Stimulated activated effector memory CD8-positive, alpha-beta T cell treated with anti-CD3 and anti-CD28 coated beads, Interleukin-12 subunit alpha, Interleukin-12 subunit beta, amount 100 ng/mL, for 72 hours (primary cell): ENCODE measurements around the gene GLB1L3.
A peak's percentile ranks its signal among the peaks of the same experiment; 100 is the strongest.
"Not testable (repeated sequence)": the region's sequence is repeated elsewhere in the genome, so short reads cannot be mapped to it uniquely, and the experiment has no call there.

Experiments
- ATAC-seq: fragments of 150-1000 bp; cut with Tn5 transposase; 2 replicates; pipeline ENCODE4 v1.10.0; 2021
- DNase-seq, 2 donors: peaks; one replicate each; pipeline ENCODE4 v3.0.0; 2021 to 2022; ENCODE audit warnings: low spot score in 2 of 2
- H3K27ac Mint-ChIP-seq: one replicate; pipeline ENCODE4 v1.8.0; 2022; ENCODE audit warnings: mild to moderate bottlenecking, mixed read lengths
- H3K36me3 Mint-ChIP-seq: one replicate; pipeline ENCODE4 v1.8.0; 2022; ENCODE audit warnings: mild to moderate bottlenecking, mixed read lengths
- H3K4me1 Mint-ChIP-seq: one replicate; pipeline ENCODE4 v1.8.0; 2022; ENCODE audit warnings: mixed read lengths
- H3K4me3 Mint-ChIP-seq: one replicate; pipeline ENCODE4 v1.8.0; 2022; ENCODE audit warnings: mild to moderate bottlenecking, mixed read lengths
- H3K9me3 Mint-ChIP-seq: one replicate; pipeline ENCODE4 v1.8.0; 2022; ENCODE audit warnings: mixed read lengths

Gene GLB1L3

DNA sequence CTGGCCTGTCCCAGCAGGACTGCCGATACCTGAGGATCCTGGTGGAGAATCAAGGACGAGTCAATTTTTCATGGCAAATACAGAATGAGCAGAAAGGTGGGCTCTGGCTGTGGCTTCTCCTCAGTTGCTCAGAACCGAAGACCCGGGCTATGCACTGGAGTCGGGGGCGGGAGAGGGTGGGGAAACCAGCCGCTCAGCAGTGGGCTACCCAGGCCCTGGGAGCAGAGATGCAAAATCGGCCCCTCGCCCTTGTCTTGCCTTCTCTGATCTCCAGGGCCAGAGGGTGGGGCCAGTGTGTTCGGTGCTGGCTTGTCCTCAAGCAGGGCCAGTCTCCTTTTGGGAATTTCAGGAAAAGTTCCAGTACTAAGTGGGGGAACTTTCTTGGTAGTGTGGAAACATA, 37.2 kb downstream of the GLB1L3 start:
- DNase-seq (no peak), ATAC-seq (no peak)
- peaks cover 5% of the 10 kb centered on the region for H3K36me3 Mint-ChIP-seq
- H3K4me1 Mint-ChIP-seq = no peaks in the 10 kb centered on the region
- no peaks in the 10 kb centered on the region for H3K9me3 Mint-ChIP-seq
- H3K4me3 Mint-ChIP-seq = no peak overlapping the region
- no peak overlapping the region for H3K27ac Mint-ChIP-seq

DNA sequence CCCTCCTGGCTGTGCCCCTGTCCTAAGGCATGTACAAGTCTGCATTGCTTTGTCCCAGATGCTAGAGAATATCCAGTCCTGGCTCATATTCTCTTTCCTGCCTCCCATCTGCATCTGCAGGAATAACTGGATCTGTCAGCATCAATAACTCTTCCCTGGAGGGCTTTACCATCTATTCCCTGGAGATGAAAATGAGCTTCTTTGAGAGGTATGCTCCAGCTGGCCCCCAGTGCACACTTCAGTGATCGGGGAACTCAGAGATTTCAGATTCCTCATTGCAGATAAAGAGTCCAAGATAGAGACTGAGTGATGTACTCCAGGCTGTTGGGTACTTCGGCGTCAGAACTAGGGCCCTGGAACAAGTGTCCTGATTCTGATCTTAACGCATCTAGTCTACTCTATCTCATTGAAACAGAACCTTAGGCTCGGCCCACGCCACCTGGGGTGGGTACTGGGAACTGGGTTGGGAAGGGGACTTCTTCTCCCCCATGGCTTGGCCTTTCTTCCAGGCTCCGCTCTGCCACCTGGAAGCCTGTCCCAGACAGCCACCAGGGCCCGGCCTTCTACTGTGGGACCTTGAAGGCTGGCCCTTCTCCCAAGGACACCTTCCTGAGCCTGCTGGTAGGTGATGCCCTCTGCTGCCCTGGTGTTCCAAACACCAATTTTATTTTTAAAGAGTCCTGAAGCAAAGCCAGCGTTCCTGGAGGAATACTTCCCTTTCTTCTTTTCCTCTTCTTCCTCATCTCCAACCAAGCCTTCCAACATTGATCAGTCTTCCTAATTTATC, 37.8 kb downstream of the GLB1L3 start:
- no peaks in the 10 kb centered on the region for H3K9me3 Mint-ChIP-seq
- H3K4me1 Mint-ChIP-seq = no peaks in the 10 kb centered on the region

DNA sequence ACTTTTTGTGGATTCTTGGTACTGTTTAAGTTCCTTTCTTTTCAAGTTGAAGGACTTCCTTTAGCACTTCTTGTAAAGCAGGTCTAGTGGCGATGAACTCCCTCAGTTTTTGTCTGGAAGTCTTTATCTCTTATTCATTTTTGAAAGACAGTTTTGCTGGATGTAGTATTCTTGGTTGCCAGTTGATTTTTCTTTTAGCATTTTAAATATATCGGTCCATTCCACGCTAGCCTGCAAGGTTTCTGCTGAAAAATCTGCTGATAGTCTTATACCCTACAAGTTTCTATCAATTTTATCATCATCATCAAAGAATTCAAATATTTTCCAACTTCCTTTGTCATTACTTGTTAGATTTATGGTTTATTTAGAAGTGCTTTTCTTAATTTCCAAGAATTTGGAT, 40.9 kb downstream of the GLB1L3 start:
- ATAC-seq = no peak
- peaks cover 3% of the 10 kb centered on the region for H3K9me3 Mint-ChIP-seq
- H3K36me3 Mint-ChIP-seq = no peaks in the 10 kb centered on the region
- DNase-seq = no peak
- H3K4me1 Mint-ChIP-seq = no peaks in the 10 kb centered on the region
- H3K4me3 Mint-ChIP-seq = no peak overlapping the region
- no peak overlapping the region for H3K27ac Mint-ChIP-seq

More for the DNA sequence above, 37.8 kb downstream of the GLB1L3 start:
- no peak for DNase-seq
- ATAC-seq = no peak
- no peaks in the 10 kb centered on the region for H3K36me3 Mint-ChIP-seq
- H3K27ac Mint-ChIP-seq = no peak overlapping the region
- H3K4me3 Mint-ChIP-seq = no peak overlapping the region

DNA sequence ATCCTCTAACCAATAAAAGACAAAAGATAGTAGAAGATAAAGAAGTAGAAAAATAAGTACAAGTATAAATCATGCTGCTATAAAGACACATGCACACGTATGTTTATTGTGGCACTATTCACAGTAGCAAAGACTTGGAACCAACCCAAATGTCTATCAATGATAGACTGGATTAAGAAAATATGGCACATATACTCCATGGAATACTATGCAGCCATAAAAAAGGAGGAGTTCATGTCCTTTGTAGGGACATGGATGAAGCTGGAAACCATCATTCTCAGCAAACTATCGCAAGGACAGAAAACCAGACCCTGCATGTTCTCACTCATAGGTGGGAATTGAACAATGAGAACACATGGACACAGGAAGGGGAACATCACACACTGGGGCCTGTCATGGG, 45.2 kb downstream of the GLB1L3 start:
- not testable (repeated sequence) for H3K4me1 Mint-ChIP-seq, H3K27ac Mint-ChIP-seq, H3K9me3 Mint-ChIP-seq, ATAC-seq, H3K4me3 Mint-ChIP-seq, H3K36me3 Mint-ChIP-seq, DNase-seq

DNA sequence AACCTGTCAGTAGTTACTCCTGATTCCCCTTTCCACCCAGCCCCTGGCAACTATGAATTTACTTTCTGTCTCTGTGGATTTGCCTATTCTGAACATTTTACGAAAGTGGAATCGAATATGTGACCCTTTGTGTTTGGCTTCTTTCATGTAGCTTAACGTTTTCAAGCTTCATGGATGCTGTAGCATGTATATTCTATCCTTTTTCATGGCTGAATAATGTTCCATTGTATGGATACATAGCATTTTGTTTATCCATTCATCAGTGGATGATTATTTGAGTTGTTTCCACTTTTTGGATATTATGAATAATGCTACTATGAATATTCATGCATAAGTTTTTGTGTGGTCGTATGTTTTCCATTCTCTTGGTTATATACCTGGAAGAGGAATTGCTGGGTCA, 46.4 kb downstream of the GLB1L3 start:
- no peaks in the 10 kb centered on the region for H3K4me1 Mint-ChIP-seq
- no peaks in the 10 kb centered on the region for H3K36me3 Mint-ChIP-seq
- ATAC-seq (no peak), DNase-seq (no peak)
- H3K4me3 Mint-ChIP-seq = no peak overlapping the region
- peaks cover 3% of the 10 kb centered on the region for H3K9me3 Mint-ChIP-seq
- no peak overlapping the region for H3K27ac Mint-ChIP-seq

DNA sequence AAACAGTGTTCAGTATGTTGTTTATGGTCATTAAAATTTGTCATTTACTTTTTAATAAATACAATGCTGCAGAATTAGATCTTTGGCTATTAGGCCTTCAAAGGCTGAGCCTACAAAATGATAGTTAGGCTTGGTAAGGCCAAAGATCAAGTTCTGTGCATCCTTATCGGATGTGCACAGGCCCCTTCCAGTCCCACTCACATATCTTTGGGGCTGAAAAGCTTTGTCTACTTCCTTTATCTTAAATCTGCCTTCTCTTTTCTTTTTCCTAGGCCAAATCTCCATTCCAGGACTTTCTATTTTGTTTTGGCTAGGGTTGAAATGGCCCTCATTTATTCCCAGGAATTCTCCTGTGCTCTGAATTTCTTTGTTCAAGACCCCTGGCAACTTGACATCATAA, 52.3 kb downstream of the GLB1L3 start:
- H3K9me3 Mint-ChIP-seq = no peaks in the 10 kb centered on the region
- ATAC-seq (no peak), DNase-seq (no peak)
- H3K4me3 Mint-ChIP-seq = no peak overlapping the region
- H3K36me3 Mint-ChIP-seq = no peaks in the 10 kb centered on the region
- peaks cover 18% of the 10 kb centered on the region for H3K4me1 Mint-ChIP-seq
- H3K27ac Mint-ChIP-seq = no peak overlapping the region

DNA sequence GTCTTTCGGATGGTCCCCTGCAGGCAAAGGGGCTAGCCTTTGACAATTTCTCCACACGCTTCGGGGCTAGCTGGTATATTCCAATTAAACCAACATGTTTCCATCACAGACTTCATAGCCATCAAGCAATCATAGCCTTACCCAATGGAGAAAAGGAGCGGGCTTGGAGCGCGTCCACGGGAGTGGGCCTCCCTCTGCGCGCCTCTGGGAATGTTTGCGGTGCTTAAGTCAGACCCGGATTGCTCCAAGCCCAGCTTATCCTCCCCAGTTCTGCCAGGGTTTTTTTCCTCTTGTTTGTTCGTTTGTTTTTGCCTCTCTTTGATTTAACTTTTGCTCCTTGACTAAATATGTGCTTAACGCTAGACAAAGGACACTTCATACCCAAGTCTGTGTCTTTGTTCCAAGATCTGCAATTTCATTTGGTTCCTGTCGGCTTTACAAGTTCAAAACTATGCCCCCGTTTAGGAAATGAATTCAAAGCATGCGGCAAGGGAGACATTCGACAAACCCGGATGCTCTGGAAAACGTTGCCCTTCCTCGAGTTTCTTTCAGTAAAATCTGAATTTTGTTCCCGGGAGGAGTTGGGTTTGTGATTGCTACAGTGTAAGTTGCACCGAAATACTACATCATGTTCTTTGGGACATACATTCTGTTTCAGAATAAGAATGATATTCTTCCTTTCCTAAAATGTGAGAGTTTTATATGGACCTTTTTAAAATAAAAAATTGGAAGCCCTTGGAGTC, 54.6 kb downstream of the GLB1L3 start:
- Mint-ChIP-seq H3K27ac (no peak overlapping the region), H3K4me3 (peak overlapping the region; percentile 76), H3K9me3 (no peaks in the 10 kb centered on the region), H3K4me1 (peaks cover 23% of the 10 kb centered on the region), H3K36me3 (no peaks in the 10 kb centered on the region)
- DNase-seq (no peak), ATAC-seq (no peak)

DNA sequence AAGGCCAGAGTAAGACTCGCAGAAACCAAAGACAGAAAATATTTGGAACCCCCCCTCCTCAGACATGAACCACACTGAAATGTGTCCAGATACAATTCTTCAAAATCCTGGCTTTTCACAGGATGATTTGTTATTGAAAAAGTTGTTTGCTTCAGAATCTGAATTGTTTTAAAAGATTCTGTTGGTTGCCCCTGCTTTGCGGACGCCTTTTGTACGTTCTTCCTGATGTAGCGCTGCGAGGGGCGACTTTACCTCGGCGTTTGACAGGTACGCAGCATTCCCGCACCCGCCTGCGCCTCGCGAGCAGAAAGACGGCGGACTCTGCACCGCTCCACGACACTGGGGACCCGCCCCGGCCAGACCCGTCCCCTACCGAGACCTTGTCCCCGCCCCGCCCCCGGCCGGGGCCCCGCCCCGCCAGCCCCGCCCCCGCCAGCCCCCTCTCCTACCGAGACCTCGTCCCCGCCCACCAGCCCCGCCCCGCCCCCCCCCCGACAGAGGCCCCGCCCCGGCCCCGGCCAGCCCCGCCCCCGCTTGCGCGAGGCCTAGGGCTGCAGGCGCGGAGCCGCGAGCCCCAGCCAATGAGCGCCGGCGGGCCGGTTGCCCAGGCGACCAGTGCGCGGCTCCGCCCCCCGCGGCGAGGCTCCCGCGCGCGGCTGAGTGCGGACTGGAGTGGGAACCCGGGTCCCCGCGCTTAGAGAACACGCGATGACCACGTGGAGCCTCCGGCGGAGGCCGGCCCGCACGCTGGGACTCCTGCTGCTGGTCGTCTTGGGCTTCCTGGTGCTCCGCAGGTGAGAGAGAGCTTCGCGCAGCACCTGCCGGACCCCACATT, 55.4 kb downstream of the GLB1L3 start, which contains the start of gene GLB1L2:
Gene GLB1L2, plus strand, starts transcription at position 635 of the 835 bp plus-strand sequence. Its CDS starts 74 bp downstream, at position 709.
- Mint-ChIP-seq H3K9me3 (no peaks in the 10 kb centered on the region), H3K4me3 (peak within 1 kb of the TSS; percentile 76), H3K4me1 (peaks cover 23% of the 10 kb centered on the region), H3K36me3 (no peaks in the 10 kb centered on the region), H3K27ac (no peak within 1 kb of the TSS)
- ATAC-seq (peak; percentile 95), DNase-seq (peak; percentile 68 to 85)

DNA sequence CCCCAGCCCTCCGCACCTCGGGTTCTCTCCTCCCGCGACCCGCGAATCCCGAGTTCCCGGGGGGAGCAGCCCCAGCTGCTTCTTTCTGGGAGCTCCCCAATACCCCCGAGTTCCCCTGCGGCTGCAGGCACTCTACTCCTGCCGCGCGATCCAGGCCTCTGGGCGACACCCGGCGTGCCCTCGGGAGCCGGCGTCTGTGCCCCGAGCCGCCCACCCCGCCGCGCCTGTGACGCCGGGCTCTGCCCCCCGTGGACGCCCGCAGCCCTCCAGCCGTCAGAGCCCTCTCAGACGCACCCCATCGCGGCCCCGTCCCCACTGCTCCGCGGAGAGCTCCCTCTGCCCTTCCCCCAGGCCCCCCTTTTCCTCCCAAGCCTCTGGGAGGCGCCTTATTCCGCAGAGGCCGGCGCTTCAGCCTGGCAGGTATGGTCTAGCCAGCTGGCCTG, 56.0 kb downstream of the GLB1L3 start:
- ATAC-seq (peak; percentile 61), DNase-seq (no peak)
- H3K36me3 Mint-ChIP-seq = no peaks in the 10 kb centered on the region
- H3K9me3 Mint-ChIP-seq = no peaks in the 10 kb centered on the region
- peak overlapping the region; percentile 76 for H3K4me3 Mint-ChIP-seq
- H3K27ac Mint-ChIP-seq = no peak overlapping the region
- peaks cover 23% of the 10 kb centered on the region for H3K4me1 Mint-ChIP-seq

DNA sequence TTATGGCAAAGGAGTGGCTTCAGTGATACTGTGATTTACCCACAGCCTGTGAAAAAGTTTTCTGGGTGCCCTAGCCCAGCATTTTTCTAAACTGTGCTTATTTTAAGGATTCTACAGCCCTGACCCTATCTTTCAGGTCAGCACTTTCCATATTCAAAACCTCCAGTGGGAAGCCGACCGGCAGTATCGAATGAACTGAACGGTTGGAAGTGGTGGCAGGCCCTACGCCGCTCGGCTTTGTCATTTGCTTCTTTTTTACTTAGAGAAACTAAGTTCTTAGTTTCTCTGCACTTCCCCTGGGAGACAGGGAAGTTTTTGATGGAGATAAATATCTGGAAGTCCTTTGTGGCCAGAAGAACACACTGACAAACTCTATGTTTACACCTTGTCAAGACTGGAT, 56.6 kb downstream of the GLB1L3 start:
- no peaks in the 10 kb centered on the region for H3K9me3 Mint-ChIP-seq
- H3K36me3 Mint-ChIP-seq = no peaks in the 10 kb centered on the region
- peaks cover 23% of the 10 kb centered on the region for H3K4me1 Mint-ChIP-seq
- H3K4me3 Mint-ChIP-seq = peak overlapping the region; percentile 76
- ATAC-seq = no peak
- DNase-seq = peak in 1 of 2 donors; percentile 39
- no peak overlapping the region for H3K27ac Mint-ChIP-seq

DNA sequence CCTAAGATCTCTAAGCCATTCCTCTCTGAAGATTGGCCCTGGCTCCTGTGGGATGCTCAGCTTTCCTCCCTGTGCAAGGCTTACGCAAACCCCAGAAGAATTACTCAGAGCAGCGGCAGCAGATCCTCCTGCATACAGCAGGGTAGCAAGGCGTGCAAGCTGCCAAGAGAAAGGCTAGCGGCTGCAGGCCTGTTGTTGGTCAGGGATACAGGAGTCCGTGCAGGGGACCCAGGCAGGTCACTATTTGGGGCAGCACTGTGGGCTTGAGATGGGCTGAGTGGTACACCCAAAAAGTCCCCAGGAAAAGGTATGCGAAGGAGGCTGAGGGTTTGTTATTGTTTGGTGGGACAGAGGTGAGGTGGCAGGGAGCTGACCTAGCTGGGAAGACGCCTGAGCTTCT, 57.1 kb downstream of the GLB1L3 start:
- Mint-ChIP-seq H3K36me3 (no peaks in the 10 kb centered on the region), H3K27ac (no peak overlapping the region), H3K9me3 (no peaks in the 10 kb centered on the region), H3K4me3 (peak overlapping the region; percentile 76), H3K4me1 (peaks cover 23% of the 10 kb centered on the region)
- DNase-seq (peak in 1 of 2 donors; percentile 47), ATAC-seq (no peak)

DNA sequence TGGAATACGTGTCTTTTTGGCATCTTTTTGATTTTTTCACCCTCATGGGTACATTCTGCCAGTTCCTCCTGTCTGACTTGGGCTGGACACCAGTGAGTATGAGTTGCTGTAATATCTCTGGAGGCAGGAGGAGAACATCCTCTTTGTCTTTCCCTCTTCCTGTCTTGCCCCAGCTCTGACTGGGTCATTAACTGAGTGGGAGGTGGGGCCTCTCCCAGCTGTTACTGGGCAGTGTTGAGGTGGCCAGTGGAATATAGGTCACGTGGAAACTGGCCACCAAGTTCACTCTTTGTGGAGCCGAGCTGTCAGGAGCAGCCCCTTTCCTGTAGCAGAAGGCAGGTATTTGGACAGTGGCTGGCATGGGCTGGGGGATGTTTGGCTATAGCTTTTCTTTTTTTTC, 57.8 kb downstream of the GLB1L3 start:
- DNase-seq (peak in 1 of 2 donors; percentile 43), ATAC-seq (no peak)
- Mint-ChIP-seq H3K4me1 (peaks cover 23% of the 10 kb centered on the region), H3K4me3 (no peak overlapping the region), H3K27ac (no peak overlapping the region), H3K36me3 (no peaks in the 10 kb centered on the region), H3K9me3 (no peaks in the 10 kb centered on the region)

DNA sequence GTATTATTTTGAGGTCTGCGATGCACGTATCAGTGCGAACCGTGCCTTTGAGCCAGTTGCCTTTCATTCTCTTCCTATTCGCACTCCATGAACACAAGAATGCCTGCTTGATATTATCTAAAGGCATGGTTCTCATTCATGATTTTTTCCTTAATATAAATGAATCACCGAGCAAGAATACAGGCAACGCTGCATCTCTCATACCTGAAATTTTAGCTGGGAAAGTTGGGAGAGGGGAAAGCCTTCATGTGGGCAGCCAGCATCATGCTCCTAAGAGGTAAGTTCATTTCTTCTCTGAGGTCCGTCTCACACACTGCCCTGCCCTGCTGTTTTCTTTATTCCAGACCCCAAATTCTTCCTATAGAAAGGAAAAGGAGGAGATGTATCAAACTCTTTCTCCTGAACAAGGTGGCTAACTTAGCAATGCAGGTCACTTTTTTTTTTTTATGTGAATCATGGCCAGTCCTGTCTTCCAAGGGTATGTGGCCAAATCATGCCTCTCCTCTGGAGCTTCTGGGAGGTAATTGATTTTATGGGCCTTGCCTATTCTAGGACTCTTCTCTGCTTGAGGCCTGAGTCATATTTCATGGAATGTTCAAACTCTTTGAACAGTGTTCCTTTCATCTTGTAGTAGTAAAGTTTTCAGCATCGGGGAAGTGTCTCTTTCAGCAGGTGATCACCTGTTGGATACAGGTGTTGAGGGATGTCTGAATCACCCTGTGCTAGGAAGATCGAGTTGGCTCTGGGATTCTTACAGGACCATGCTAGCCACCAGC, 58.8 kb downstream of the GLB1L3 start:
- H3K9me3 Mint-ChIP-seq = no peaks in the 10 kb centered on the region
- no peaks in the 10 kb centered on the region for H3K36me3 Mint-ChIP-seq
- no peak overlapping the region for H3K27ac Mint-ChIP-seq
- no peak overlapping the region for H3K4me3 Mint-ChIP-seq
- ATAC-seq (no peak), DNase-seq (no peak)
- H3K4me1 Mint-ChIP-seq = peaks cover 23% of the 10 kb centered on the region

DNA sequence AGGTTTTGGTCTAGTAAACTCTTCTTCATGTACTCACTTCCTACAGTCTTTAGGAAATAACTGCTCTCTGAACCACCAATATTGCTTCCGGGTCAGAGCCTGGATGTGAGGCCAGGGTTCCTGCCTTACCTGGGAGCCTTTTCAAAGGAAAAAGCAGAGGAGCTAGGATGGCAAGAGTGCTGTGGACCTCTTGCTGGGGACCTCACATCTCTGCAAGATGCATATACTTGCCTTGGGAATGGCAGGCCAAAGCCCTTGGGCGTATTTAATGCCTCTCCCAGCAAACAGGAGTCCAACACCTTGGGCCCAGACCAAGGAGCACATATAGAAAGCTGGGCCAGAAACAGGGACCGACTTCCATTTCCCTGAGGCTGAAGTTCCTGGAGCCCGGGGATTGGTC, 60.9 kb downstream of the GLB1L3 start:
- Mint-ChIP-seq H3K36me3 (no peaks in the 10 kb centered on the region), H3K9me3 (no peaks in the 10 kb centered on the region), H3K27ac (no peak overlapping the region), H3K4me1 (peaks cover 16% of the 10 kb centered on the region), H3K4me3 (no peak overlapping the region)
- DNase-seq = peak in 1 of 2 donors; percentile 43
- no peak for ATAC-seq
